ENCODE results near the gene SECISBP2. TPM values are rescaled to one million over a fixed set of nuclear protein-coding genes. Genes with fewer than 3 reads are reported as not detected.

Gene SECISBP2
- total and polyA plus RNA-seq, 2 of the 13 experiments (the other 11 are each of a cell fraction or from before 2014, with no cell fraction given): 32.4 to 38.0 TPM

GRCh38 chr9:89310475-89311345 is 7.6 kb upstream of the SECISBP2 start, which contains the start of gene CKS2 (continued):
- TF ChIP-seq ZHX2 (IDR thresholded peaks at IDR 0.05; ENCODE audit: low read depth) (peak; percentile 95), ZHX2 (CRISPR knock-in tag; IDR thresholded peaks at IDR 0.05; ENCODE audit: borderline replicate concordance) (no peak; the same call in 1 of the 2 replicates), MTF1 (CRISPR knock-in tag; IDR thresholded peaks at IDR 0.05) (no peak), MATR3 (CRISPR knock-in tag; IDR thresholded peaks at IDR 0.05) (no peak), ZNF276 (CRISPR knock-in tag; IDR thresholded peaks at IDR 0.05; ENCODE audit: low read depth) (no peak), NR2F1 (CRISPR knock-in tag; IDR thresholded peaks at IDR 0.05) (no peak), SOX5 (CRISPR knock-in tag; IDR thresholded peaks at IDR 0.05; ENCODE audit: borderline replicate concordance) (peak; percentile 14; the same call in 1 of the 2 replicates), ATF3 (CRISPR knock-in tag; IDR thresholded peaks at IDR 0.05) (peak; percentile 40; the same call in 1 of the 2 replicates), ZNF317 (CRISPR knock-in tag; IDR thresholded peaks at IDR 0.05) (no peak), TERF1 (CRISPR knock-in tag; IDR thresholded peaks at IDR 0.05) (no peak), JARID2 (CRISPR knock-in tag; IDR thresholded peaks at IDR 0.05; ENCODE audit: insufficient replicate concordance) (no peak), GPN1 (CRISPR knock-in tag; IDR thresholded peaks at IDR 0.05; ENCODE audit: borderline replicate concordance) (0 out of 2 replicates have a peak, but pooled peaks have one; percentile 36), ETS1 (CRISPR knock-in tag; IDR thresholded peaks at IDR 0.05) (no peak), ZNF441 (CRISPR knock-in tag; IDR thresholded peaks at IDR 0.05; ENCODE audit: borderline replicate concordance) (peak; percentile 13; the same call in 1 of the 2 replicates), ZNF691 (CRISPR knock-in tag; IDR thresholded peaks at IDR 0.05; ENCODE audit: borderline replicate concordance, low read depth) (no peak), JUN (CRISPR knock-in tag; IDR thresholded peaks at IDR 0.05) (peak; percentile 11; the same call in 1 of the 2 replicates)
